ENCODE measurements around the gene FAM117B.

- no peak for TF ChIP-seq MYC (IDR thresholded peaks at IDR 0.05; ENCODE audit: low read depth, low read length)
- TF ChIP-seq CTCF (IDR thresholded peaks at IDR 0.05; ENCODE audit: low read depth, low read length): no peak
- no peak for TF ChIP-seq POLR2A (IDR thresholded peaks at IDR 0.05; ENCODE audit: extremely low read depth, insufficient read length)
Observed at GRCh38 chr2:202636213-202636513, 1.4 kb downstream of the FAM117B start.
